H9 (cell line): Measurements from ENCODE around the gene UGT1A5. TPM values are rescaled to one million over a fixed set of nuclear protein-coding genes. Genes with fewer than 3 reads are reported as not detected.

Experiments used
- DNase-seq: peaks from one replicate; pipeline ENCODE4 v3.0.0-alpha.2; 2017
- H2AFZ ChIP-seq: one replicate; pipeline ENCODE4 v1.6.1; 2013; ENCODE audit warnings: mild to moderate bottlenecking, low read length, control low read depth, moderate library complexity
- H2AK5ac ChIP-seq: 2 replicates; pipeline ENCODE4 v1.6.1; 2013; ENCODE audit warnings: low read length, control low read depth, mixed read lengths; ENCODE audit not compliant: insufficient read length
- H2BK120ac ChIP-seq: one replicate; pipeline ENCODE4 v1.6.1; 2013; ENCODE audit warnings: low read depth, mild to moderate bottlenecking, low read length, control low read depth, inconsistent platforms; ENCODE audit not compliant: poor library complexity, severe bottlenecking
- H2BK12ac ChIP-seq: 2 replicates; pipeline ENCODE4 v1.6.1; 2013; ENCODE audit warnings: low read length, control low read depth, mixed read lengths, low read depth; ENCODE audit not compliant: insufficient read length
- H2BK15ac ChIP-seq: 2 replicates; pipeline ENCODE4 v1.6.1; 2013; ENCODE audit warnings: low read depth, low read length, control low read depth
- H2BK20ac ChIP-seq: one replicate; pipeline ENCODE4 v1.6.1; 2013; ENCODE audit warnings: low read depth, mild to moderate bottlenecking, low read length, control low read depth, inconsistent platforms; ENCODE audit not compliant: poor library complexity, severe bottlenecking
- H2BK5ac ChIP-seq: 2 replicates; pipeline ENCODE4 v1.6.1; 2013; ENCODE audit warnings: low read length, control low read depth, mixed read lengths; ENCODE audit not compliant: insufficient read length
- H3K14ac ChIP-seq: 2 replicates; pipeline ENCODE4 v1.6.1; 2013; ENCODE audit warnings: low read length, control low read depth; ENCODE audit not compliant: insufficient read depth
- H3K18ac ChIP-seq: 2 replicates; pipeline ENCODE4 v1.6.1; 2013; ENCODE audit warnings: low read depth, mild to moderate bottlenecking, mixed read lengths, low read length, control low read depth; ENCODE audit not compliant: insufficient read length
- H3K23ac ChIP-seq: 2 replicates; pipeline ENCODE4 v1.6.1; 2013; ENCODE audit warnings: low read length, control low read depth, mixed read lengths, low read depth; ENCODE audit not compliant: insufficient read length
- H3K23me2 ChIP-seq: 2 replicates; pipeline ENCODE4 v1.6.1; 2013; ENCODE audit warnings: low read depth, mild to moderate bottlenecking, mixed read lengths, low read length, control low read depth; ENCODE audit not compliant: insufficient read length, poor library complexity, severe bottlenecking
- H3K27ac ChIP-seq: 2 replicates; pipeline ENCODE4 v1.5.1; 2013; ENCODE audit warnings: low read length, control low read depth, mixed read lengths, low read depth; ENCODE audit not compliant: insufficient read length
- H3K27me3 ChIP-seq: 2 replicates; pipeline ENCODE4 v1.6.1; 2013; ENCODE audit warnings: low read length, control low read depth, inconsistent platforms; ENCODE audit not compliant: insufficient read depth
- H3K4ac ChIP-seq: 2 replicates; pipeline ENCODE4 v1.6.1; 2013; ENCODE audit warnings: low read depth, mild to moderate bottlenecking, control low read depth, inconsistent platforms, low read length, moderate library complexity
- H3K4me1 ChIP-seq: 2 replicates; pipeline ENCODE4 v1.6.1; 2013; ENCODE audit warnings: low read length, control low read depth, inconsistent platforms; ENCODE audit not compliant: insufficient read depth
- H3K4me2 ChIP-seq: 2 replicates; pipeline ENCODE4 v1.6.1; 2013; ENCODE audit warnings: low read length, control low read depth, mixed read lengths; ENCODE audit not compliant: insufficient read length, insufficient read depth
- H3K56ac ChIP-seq: 2 replicates; pipeline ENCODE4 v1.6.1; 2013; ENCODE audit warnings: low read depth, mild to moderate bottlenecking, mixed read lengths, low read length, control low read depth; ENCODE audit not compliant: insufficient read length
- H3K79me1 ChIP-seq: 2 replicates; pipeline ENCODE4 v1.6.1; 2013; ENCODE audit warnings: low read depth, mild to moderate bottlenecking, moderate library complexity, low read length, control low read depth, inconsistent platforms; ENCODE audit not compliant: insufficient read depth, poor library complexity, severe bottlenecking
- H3K79me2 ChIP-seq: 2 replicates; pipeline ENCODE4 v1.6.1; 2013; ENCODE audit warnings: low read length, control low read depth, inconsistent platforms; ENCODE audit not compliant: insufficient read depth
- H3K9ac ChIP-seq: 2 replicates; pipeline ENCODE4 v1.6.1; 2013; ENCODE audit warnings: low read length, control low read depth, mixed read lengths; ENCODE audit not compliant: insufficient read length; ENCODE audit errors: extremely low read depth
- H3K9me3 ChIP-seq: one replicate; pipeline ENCODE4 v1.6.1; 2013; ENCODE audit warnings: low read depth, low read length, inconsistent platforms; ENCODE audit not compliant: control insufficient read depth
- H3T11ph ChIP-seq: one replicate; pipeline ENCODE4 v1.6.1; 2013; ENCODE audit warnings: mild to moderate bottlenecking, low read length, control low read depth, inconsistent platforms
- H4K20me1 ChIP-seq: one replicate; pipeline ENCODE4 v1.6.1; 2013; ENCODE audit not compliant: control insufficient read depth, insufficient read length, insufficient read depth
- H4K5ac ChIP-seq: 2 replicates; pipeline ENCODE4 v1.6.1; 2013; ENCODE audit warnings: low read depth, mild to moderate bottlenecking, mixed read lengths, low read length, control low read depth; ENCODE audit not compliant: insufficient read length
- H4K8ac ChIP-seq: replicated peaks from 2 replicates; pipeline ENCODE4 v1.6.1; 2013; ENCODE audit warnings: low read length, control low read depth, mixed read lengths, low read depth; ENCODE audit not compliant: insufficient read length
- H4K91ac ChIP-seq: 2 replicates; pipeline ENCODE4 v1.6.1; 2013; ENCODE audit warnings: low read depth, mild to moderate bottlenecking, moderate library complexity, mixed read lengths, low read length, control low read depth; ENCODE audit not compliant: insufficient read length
- H3K27ac Mint-ChIP-seq, 3 experiments: 2 replicates in 2 of 3; 3 replicates in 1 of 3; pipeline ENCODE4 v1.8.0; 2020 to 2021; ENCODE audit warnings: mixed read lengths in 3 of 3, mild to moderate bottlenecking in 1 of 3, moderate library complexity in 1 of 3
- H3K27me3 Mint-ChIP-seq: 2 replicates; pipeline ENCODE4 v1.8.0; 2021; ENCODE audit warnings: low read depth, mild to moderate bottlenecking, moderate library complexity, mixed read lengths
- H3K36me3 Mint-ChIP-seq, 3 experiments: 2 replicates in 2 of 3; 3 replicates in 1 of 3; pipeline ENCODE4 v1.8.0; 2020 to 2021; ENCODE audit warnings: low read depth in 3 of 3, mixed read lengths in 3 of 3; ENCODE audit not compliant: insufficient read depth in 1 of 3
- H3K4me1 Mint-ChIP-seq, 2 experiments: 2 replicates each; pipeline ENCODE4 v1.8.0; 2020; ENCODE audit warnings: mixed read lengths in 2 of 2
- H3K4me3 Mint-ChIP-seq, 2 experiments: 2 replicates in 1 of 2; 3 replicates in 1 of 2; pipeline ENCODE4 v1.8.0; 2020 to 2021; ENCODE audit warnings: mild to moderate bottlenecking in 2 of 2, mixed read lengths in 2 of 2, moderate library complexity in 1 of 2
- H3K9me3 Mint-ChIP-seq, 2 experiments: 2 replicates in 1 of 2; 3 replicates in 1 of 2; pipeline ENCODE4 v1.8.0; 2020; ENCODE audit warnings: mild to moderate bottlenecking in 2 of 2, mixed read lengths in 2 of 2, moderate library complexity in 1 of 2
- CTCF ChIP-seq: fragments of 200-600 bp; sonication (generic); conservative IDR thresholded peaks from 3 replicates; pipeline ENCODE4 v1.8.0; 2021; ENCODE audit warnings: antibody characterized with exemption, mild to moderate bottlenecking
- WGBS: extraction: QIAGEN DNeasy Blood & Tissue Kit; methylation state at CpG from one replicate; pipeline ENCODE4 v1.1.7; 2013; ENCODE audit warnings: missing lambda C conversion rate, low lambda C conversion rate, mixed read lengths; ENCODE audit not compliant: insufficient read length; ENCODE audit errors: extremely low coverage; 5-methylcytosine and 5-hydroxymethylcytosine counted together
- total RNA-seq: library from RNA; stranded (reverse); gene quantifications from 2 replicates; pipeline ENCODE4 v1.2.1, GENCODE V29; 2021

UGT1A5 gene
- total RNA-seq, 1 experiment from 2014 or later: not detected

- no CpG with 5 or more reads among the region's 5 CpGs for WGBS
- H4K91ac ChIP-seq: no peak overlapping the region
- H3T11ph ChIP-seq: no peak overlapping the region
- H3K9me3 ChIP-seq: peaks cover 4% of the 10 kb centered on the region
- H3K4me3 Mint-ChIP-seq: no peak overlapping the region
- no peak overlapping the region for H2BK12ac ChIP-seq
- no peaks in the 10 kb centered on the region for H4K20me1 ChIP-seq
- H3K36me3 Mint-ChIP-seq: peaks cover 1 to 4% (median 3%) of the 10 kb centered on the region in 3 experiments; a peak in 4 of 7 replicates
- no peaks in the 10 kb centered on the region for H3K79me1 ChIP-seq
- DNase-seq: no peak
- TF ChIP-seq CTCF: no peak
- H2BK15ac ChIP-seq: no peak overlapping the region
- H3K27ac Mint-ChIP-seq: no peak overlapping the region
- no peaks in the 10 kb centered on the region for H3K27me3 ChIP-seq
- H3K23ac ChIP-seq: no peak overlapping the region
- no peaks in the 10 kb centered on the region for H3K79me2 ChIP-seq
- peaks cover 8 to 11% of the 10 kb centered on the region in 2 experiments; a peak in 4 of 5 replicates for H3K9me3 Mint-ChIP-seq
- H3K56ac ChIP-seq: no peak overlapping the region
- no peak overlapping the region for H4K8ac ChIP-seq
- H2BK20ac ChIP-seq: no peak overlapping the region
- no peak overlapping the region for H3K4me2 ChIP-seq
- no peak overlapping the region for H3K27ac ChIP-seq
- no peak overlapping the region for H2AFZ ChIP-seq
- H4K5ac ChIP-seq: no peak overlapping the region
- H2AK5ac ChIP-seq: no peak overlapping the region
- H3K9ac ChIP-seq: no peak overlapping the region
- no peak overlapping the region for H2BK5ac ChIP-seq
- H3K4ac ChIP-seq: no peak overlapping the region
- H3K18ac ChIP-seq: no peak overlapping the region
- no peaks in the 10 kb centered on the region for H3K27me3 Mint-ChIP-seq
- H3K14ac ChIP-seq: no peak overlapping the region
- H2BK120ac ChIP-seq: no peak overlapping the region
- no peaks in the 10 kb centered on the region for H3K23me2 ChIP-seq
- H3K4me1 ChIP-seq: peaks cover 2% of the 10 kb centered on the region; the same call in 1 of the 2 replicates
- H3K4me1 Mint-ChIP-seq: peaks cover 5 to 6% of the 10 kb centered on the region in 2 experiments; a peak in 3 of 4 replicates
Measured at GRCh38 chr2:233772583-233772982, 59.9 kb downstream of the UGT1A5 start.
